HCT116 (cell line): ENCODE results near the gene ADCY6.

ENCODE experiments used
- CEBPB ChIP-seq: IDR thresholded peaks from 2 replicates; pipeline ENCODE4 v1.6.1; 2012; ENCODE audit warnings: low read depth
- CTCF ChIP-seq, 3 experiments: fragments of 200-600 bp in 1 of 3; sonication (generic) in 1 of 3; IDR thresholded peaks in 2 of 3; conservative IDR thresholded peaks in 1 of 3; 2 replicates each; pipeline ENCODE4 v1.5.1; 2012 to 2017; ENCODE audit warnings: low read depth in 2 of 3, low read length in 2 of 3, antibody characterized with exemption in 1 of 3, borderline replicate concordance in 1 of 3, control low read depth in 1 of 3, mild to moderate bottlenecking in 1 of 3, mixed read lengths in 1 of 3, mixed run types in 1 of 3, moderate library complexity in 1 of 3; ENCODE audit not compliant: insufficient read depth in 1 of 3
- EZH2 ChIP-seq: fragments of 200-600 bp; sonication (generic); IDR thresholded peaks from 2 replicates; pipeline ENCODE4 v1.6.1; 2017; ENCODE audit warnings: antibody characterized with exemption, mixed run types
- POLR2A ChIP-seq: IDR thresholded peaks from 2 replicates; pipeline ENCODE4 v1.7.0; 2011; ENCODE audit warnings: borderline replicate concordance; ENCODE audit not compliant: insufficient read depth, insufficient read length; ENCODE audit errors: extremely low read depth
- POLR2AphosphoS5 ChIP-seq: IDR thresholded peaks from 2 replicates; pipeline ENCODE4 v1.6.1; 2011; ENCODE audit warnings: mild to moderate bottlenecking, low read depth, low read length, moderate library complexity
- RAD21 ChIP-seq: IDR thresholded peaks from 2 replicates; pipeline ENCODE4 v1.6.1; 2012; ENCODE audit warnings: low read depth, mild to moderate bottlenecking
- SIN3A ChIP-seq: IDR thresholded peaks from 2 replicates; pipeline ENCODE4 v1.6.1; 2012; ENCODE audit warnings: low read depth
- YY1 ChIP-seq: IDR thresholded peaks from 2 replicates; pipeline ENCODE4 v1.6.1; 2011; ENCODE audit warnings: low read length, low read depth, moderate library complexity, mild to moderate bottlenecking; ENCODE audit not compliant: insufficient replicate concordance; ENCODE audit errors: extremely low read depth

GRCh38 chr12:48827026-48827425, 38.1 kb upstream of the ADCY6 start:
- no peak for TF ChIP-seq POLR2A
- no peak for TF ChIP-seq YY1
- TF ChIP-seq RAD21: no peak
- no peak for TF ChIP-seq CTCF (IDR thresholded peaks at IDR 0.05 in 2 of 3, conservative IDR thresholded peaks at IDR 0.05 in 1 of 3; ENCODE audit: borderline replicate concordance in 1 of 3, insufficient read depth in 1 of 3, low read depth in 2 of 3, low read length in 2 of 3)
- no peak for TF ChIP-seq CEBPB
- no peak for TF ChIP-seq POLR2AphosphoS5
- no peak for TF ChIP-seq SIN3A
- TF ChIP-seq EZH2: no peak
